ACC112 (cell line): ENCODE measurements around the gene KHDC4.

ENCODE experiments used
- H2AFZ ChIP-seq: fragments of 200-600 bp; sonication (generic); one replicate; pipeline ENCODE4 v1.6.0; 2017; ENCODE audit warnings: antibody characterized with exemption, low read length; ENCODE audit not compliant: unreplicated experiment
- H3K27ac ChIP-seq: fragments of 200-600 bp; sonication (generic); 2 replicates; pipeline ENCODE4 v1.5.1; 2014; ENCODE audit warnings: low read depth, mild to moderate bottlenecking, antibody characterized with exemption, low read length, moderate library complexity
- H3K27me3 ChIP-seq: fragments of 200-600 bp; sonication (generic); 2 replicates; pipeline ENCODE4 v1.6.1; 2014; ENCODE audit warnings: mild to moderate bottlenecking, antibody characterized with exemption, low read length, moderate library complexity, mixed read lengths; ENCODE audit not compliant: insufficient read depth
- H3K36me3 ChIP-seq: fragments of 200-600 bp; sonication (generic); 2 replicates; pipeline ENCODE4 v1.6.1; 2016; ENCODE audit warnings: mild to moderate bottlenecking, antibody characterized with exemption, low read length, moderate library complexity, mixed read lengths; ENCODE audit not compliant: insufficient read depth
- H3K4me1 ChIP-seq: fragments of 200-600 bp; sonication (generic); one replicate; pipeline ENCODE4 v1.6.1; 2016; ENCODE audit warnings: low read length, mixed read lengths; ENCODE audit not compliant: insufficient read depth, unreplicated experiment, control insufficient read depth
- H3K4me3 ChIP-seq: fragments of 200-600 bp; sonication (generic); 2 replicates; pipeline ENCODE4 v1.5.1; 2014; ENCODE audit warnings: mild to moderate bottlenecking, low read depth, low read length
- H3K79me2 ChIP-seq: fragments of 200-600 bp; sonication (generic); one replicate; pipeline ENCODE4 v1.6.0; 2016; ENCODE audit warnings: low read length; ENCODE audit not compliant: control insufficient read depth, unreplicated experiment, insufficient read depth

KHDC4 gene

GRCh38 chr1:155976913-155977689 is 42.9 kb upstream of the KHDC4 start:
- Histone ChIP-seq H3K79me2 (peaks cover 97% of the 10 kb centered on the region), H3K4me1 (peaks cover 64% of the 10 kb centered on the region), H3K4me3 (peak overlapping the region; percentile 82), H3K36me3 (0 out of 2 replicates have a peak, but pooled peaks cover 5% of the 10 kb centered on the region), H3K27me3 (no peaks in the 10 kb centered on the region), H2AFZ (no peak overlapping the region), H3K27ac (peak overlapping the region; percentile 72)

- Histone ChIP-seq H3K27ac (peak overlapping the region; percentile 72), H3K36me3 (0 out of 2 replicates have a peak, but pooled peaks cover 5% of the 10 kb centered on the region), H3K4me1 (peaks cover 59% of the 10 kb centered on the region), H2AFZ (no peak overlapping the region), H3K4me3 (peak overlapping the region; percentile 82), H3K79me2 (peaks cover 96% of the 10 kb centered on the region), H3K27me3 (no peaks in the 10 kb centered on the region)
Measured at GRCh38 chr1:155976062-155976912, 42.1 kb upstream of the KHDC4 start.

- H3K4me3 ChIP-seq: peak overlapping the region; percentile 82
- peaks cover 58% of the 10 kb centered on the region for H3K4me1 ChIP-seq
- H3K27ac ChIP-seq: no peak overlapping the region
Measured at GRCh38 chr1:155975375-155976061, 41.3 kb upstream of the KHDC4 start.

GRCh38 chr1:155974208-155975115 is 40.2 kb upstream of the KHDC4 start:
- H2AFZ ChIP-seq: no peak overlapping the region

More at GRCh38 chr1:155975375-155976061, 41.3 kb upstream of the KHDC4 start:
- Histone ChIP-seq H3K36me3 (0 out of 2 replicates have a peak, but pooled peaks cover 5% of the 10 kb centered on the region), H3K79me2 (peaks cover 88% of the 10 kb centered on the region), H3K27me3 (no peaks in the 10 kb centered on the region), H2AFZ (no peak overlapping the region)

GRCh38 chr1:155973723-155974122 is 39.5 kb upstream of the KHDC4 start:
- Histone ChIP-seq H3K4me3 (no peak overlapping the region), H3K27ac (no peak overlapping the region), H3K79me2 (peaks cover 88% of the 10 kb centered on the region), H2AFZ (no peak overlapping the region), H3K4me1 (peaks cover 62% of the 10 kb centered on the region), H3K27me3 (no peaks in the 10 kb centered on the region), H3K36me3 (peaks cover 12% of the 10 kb centered on the region; the same call in 1 of the 2 replicates)

More at GRCh38 chr1:155974208-155975115, 40.2 kb upstream of the KHDC4 start:
- Histone ChIP-seq H3K27me3 (no peaks in the 10 kb centered on the region), H3K36me3 (0 out of 2 replicates have a peak, but pooled peaks cover 5% of the 10 kb centered on the region), H3K4me3 (peak overlapping the region; percentile 82), H3K79me2 (peaks cover 88% of the 10 kb centered on the region), H3K4me1 (peaks cover 58% of the 10 kb centered on the region), H3K27ac (no peak overlapping the region)

- Histone ChIP-seq H3K36me3 (peaks cover 13% of the 10 kb centered on the region; the same call in 1 of the 2 replicates), H3K79me2 (peaks cover 85% of the 10 kb centered on the region), H2AFZ (no peak overlapping the region), H3K27ac (no peak overlapping the region), H3K27me3 (no peaks in the 10 kb centered on the region), H3K4me3 (no peak overlapping the region), H3K4me1 (peaks cover 75% of the 10 kb centered on the region)
Measured at GRCh38 chr1:155971910-155972809, 37.9 kb upstream of the KHDC4 start.

- Histone ChIP-seq H3K36me3 (peaks cover 13% of the 10 kb centered on the region; the same call in 1 of the 2 replicates), H3K27ac (peak overlapping the region; percentile 82)
Measured at GRCh38 chr1:155970531-155971167, 36.4 kb upstream of the KHDC4 start.

GRCh38 chr1:155969377-155969791 is 35.2 kb upstream of the KHDC4 start:
- Histone ChIP-seq H2AFZ (no peak overlapping the region), H3K79me2 (peaks cover 57% of the 10 kb centered on the region), H3K27me3 (no peaks in the 10 kb centered on the region), H3K4me1 (peaks cover 59% of the 10 kb centered on the region), H3K36me3 (peaks cover 17% of the 10 kb centered on the region; the same call in 1 of the 2 replicates), H3K27ac (peak overlapping the region; percentile 82), H3K4me3 (no peak overlapping the region)

More at GRCh38 chr1:155970531-155971167, 36.4 kb upstream of the KHDC4 start:
- Histone ChIP-seq H3K4me1 (peaks cover 70% of the 10 kb centered on the region), H2AFZ (no peak overlapping the region), H3K79me2 (peaks cover 70% of the 10 kb centered on the region), H3K27me3 (no peaks in the 10 kb centered on the region), H3K4me3 (peak overlapping the region; percentile 47; the same call in 1 of the 2 replicates)
